ENCODE measurements around the gene DDA1. TPM values are rescaled to one million over a fixed set of nuclear protein-coding genes. Genes with fewer than 3 reads are reported as not detected.

The DDA1 gene
- total and polyA plus RNA-seq, 9 of the 15 experiments (the other 6 are each of a cell fraction or from before 2014, with no cell fraction given) = 1.4 to 83.8 (median 33.8) TPM

DNA sequence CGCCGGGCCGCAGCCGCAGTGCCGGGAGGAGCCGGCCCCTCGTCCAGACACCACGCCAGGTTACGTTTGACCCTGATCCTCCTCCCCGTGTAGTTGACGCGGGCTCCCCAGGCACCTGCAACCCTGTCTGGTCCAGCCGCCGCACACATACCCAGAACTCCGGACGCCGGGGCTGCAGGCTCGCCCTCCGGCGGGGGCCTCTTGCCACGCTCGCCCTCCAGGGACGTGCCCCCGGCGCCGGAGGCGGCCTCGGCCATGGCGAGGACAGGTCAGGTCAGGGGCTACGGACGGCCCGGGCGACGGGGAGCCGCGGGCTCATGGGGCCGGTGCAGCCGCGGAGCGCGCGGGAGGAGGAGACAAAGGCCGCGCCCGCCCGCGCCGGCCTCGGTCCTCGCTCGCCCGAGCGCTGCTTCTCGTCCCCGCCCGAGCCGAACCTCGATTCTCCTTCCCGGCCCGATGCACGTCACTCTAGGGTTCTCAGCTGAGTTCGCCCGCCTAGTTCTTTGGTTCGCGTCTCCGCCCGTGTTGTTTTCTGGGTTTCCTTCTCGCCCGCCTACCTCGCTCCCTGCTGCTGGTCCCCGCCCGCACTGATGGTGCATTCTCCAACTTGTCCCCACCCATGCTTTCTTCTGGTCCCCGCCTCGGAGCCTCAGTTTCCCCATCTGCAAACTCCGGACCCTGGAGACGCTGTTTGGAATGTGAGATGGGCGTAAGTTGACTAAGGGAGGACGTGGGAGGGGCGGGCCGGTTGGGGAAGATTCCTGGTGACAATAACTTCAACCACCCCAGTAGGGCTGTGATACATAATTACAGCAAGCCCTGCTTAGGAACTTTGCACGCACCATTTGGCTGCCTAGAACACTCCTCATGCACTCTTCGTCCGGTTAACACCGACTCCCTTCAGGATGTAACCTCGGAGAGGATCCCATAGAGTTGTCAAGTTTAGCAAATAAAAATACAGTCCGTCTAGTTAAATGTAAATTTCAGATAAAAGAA is 25.3 kb downstream of the DDA1 start, which contains the start of gene ANO8 (continued):
- TF ChIP-seq, protein P1, sequence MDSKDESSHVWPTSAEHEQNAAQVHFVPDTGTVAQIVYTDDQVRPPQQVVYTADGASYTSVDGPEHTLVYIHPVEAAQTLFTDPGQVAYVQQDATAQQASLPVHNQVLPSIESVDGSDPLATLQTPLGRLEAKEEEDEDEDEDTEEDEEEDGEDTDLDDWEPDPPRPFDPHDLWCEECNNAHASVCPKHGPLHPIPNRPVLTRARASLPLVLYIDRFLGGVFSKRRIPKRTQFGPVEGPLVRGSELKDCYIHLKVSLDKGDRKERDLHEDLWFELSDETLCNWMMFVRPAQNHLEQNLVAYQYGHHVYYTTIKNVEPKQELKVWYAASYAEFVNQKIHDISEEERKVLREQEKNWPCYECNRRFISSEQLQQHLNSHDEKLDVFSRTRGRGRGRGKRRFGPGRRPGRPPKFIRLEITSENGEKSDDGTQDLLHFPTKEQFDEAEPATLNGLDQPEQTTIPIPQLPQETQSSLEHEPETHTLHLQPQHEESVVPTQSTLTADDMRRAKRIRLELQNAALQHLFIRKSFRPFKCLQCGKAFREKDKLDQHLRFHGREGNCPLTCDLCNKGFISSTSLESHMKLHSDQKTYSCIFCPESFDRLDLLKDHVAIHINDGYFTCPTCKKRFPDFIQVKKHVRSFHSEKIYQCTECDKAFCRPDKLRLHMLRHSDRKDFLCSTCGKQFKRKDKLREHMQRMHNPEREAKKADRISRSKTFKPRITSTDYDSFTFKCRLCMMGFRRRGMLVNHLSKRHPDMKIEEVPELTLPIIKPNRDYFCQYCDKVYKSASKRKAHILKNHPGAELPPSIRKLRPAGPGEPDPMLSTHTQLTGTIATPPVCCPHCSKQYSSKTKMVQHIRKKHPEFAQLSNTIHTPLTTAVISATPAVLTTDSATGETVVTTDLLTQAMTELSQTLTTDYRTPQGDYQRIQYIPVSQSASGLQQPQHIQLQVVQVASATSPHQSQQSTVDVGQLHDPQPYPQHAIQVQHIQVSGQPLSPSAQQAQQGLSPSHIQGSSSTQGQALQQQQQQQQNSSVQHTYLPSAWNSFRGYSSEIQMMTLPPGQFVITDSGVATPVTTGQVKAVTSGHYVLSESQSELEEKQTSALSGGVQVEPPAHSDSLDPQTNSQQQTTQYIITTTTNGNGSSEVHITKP (IDR thresholded peaks at IDR 0.05; ENCODE audit: partially characterized antibody) = peak; percentile 82
- TF ChIP-seq E2F3 (CRISPR knock-in tag; IDR thresholded peaks at IDR 0.05) (peak; percentile 76; the same call in 1 of the 2 replicates), FOXA3 (CRISPR knock-in tag; conservative IDR thresholded peaks at IDR 0.05 in 1 of 2, IDR thresholded peaks at IDR 0.05 in 1 of 2) (peak in 1 of 2 experiments; percentile 11; a peak in 1 of 4 replicates), TAL1 (IDR thresholded peaks at IDR 0.05) (0 out of 2 replicates have a peak, but pooled peaks have one; percentile 12), NR4A1 (CRISPR knock-in tag; IDR thresholded peaks at IDR 0.05) (no peak), NR4A1 (tag; IDR thresholded peaks at IDR 0.05) (no peak), ATF1 (CRISPR knock-in tag; IDR thresholded peaks at IDR 0.05) (peak; percentile 36; the same call in 1 of the 2 replicates), ATF1 (tag; IDR thresholded peaks at IDR 0.05) (peak; percentile 95), NR2F6 (CRISPR knock-in tag; IDR thresholded peaks at IDR 0.05) (no peak), MTA1 (IDR thresholded peaks at IDR 0.05; ENCODE audit: borderline replicate concordance) (peak; percentile 93), TBL1XR1 (IDR thresholded peaks at IDR 0.05; ENCODE audit: low read length in 2 of 2) (peak in 1 of 2 experiments; percentile 71; a peak in 2 of 4 replicates), ZNF551 (CRISPR knock-in tag; IDR thresholded peaks at IDR 0.05) (no peak), PHF20 (IDR thresholded peaks at IDR 0.05; ENCODE audit: partially characterized antibody) (peak; percentile 66), ZNF124 (CRISPR knock-in tag; IDR thresholded peaks at IDR 0.05) (no peak), POLR2H (tag; IDR thresholded peaks at IDR 0.05; ENCODE audit: low read depth) (no peak), U2AF1 (optimal IDR thresholded peaks at IDR 0.05; ENCODE audit: low read depth, low read length) (peak; percentile 54)
- TF ChIP-seq, protein P2, sequence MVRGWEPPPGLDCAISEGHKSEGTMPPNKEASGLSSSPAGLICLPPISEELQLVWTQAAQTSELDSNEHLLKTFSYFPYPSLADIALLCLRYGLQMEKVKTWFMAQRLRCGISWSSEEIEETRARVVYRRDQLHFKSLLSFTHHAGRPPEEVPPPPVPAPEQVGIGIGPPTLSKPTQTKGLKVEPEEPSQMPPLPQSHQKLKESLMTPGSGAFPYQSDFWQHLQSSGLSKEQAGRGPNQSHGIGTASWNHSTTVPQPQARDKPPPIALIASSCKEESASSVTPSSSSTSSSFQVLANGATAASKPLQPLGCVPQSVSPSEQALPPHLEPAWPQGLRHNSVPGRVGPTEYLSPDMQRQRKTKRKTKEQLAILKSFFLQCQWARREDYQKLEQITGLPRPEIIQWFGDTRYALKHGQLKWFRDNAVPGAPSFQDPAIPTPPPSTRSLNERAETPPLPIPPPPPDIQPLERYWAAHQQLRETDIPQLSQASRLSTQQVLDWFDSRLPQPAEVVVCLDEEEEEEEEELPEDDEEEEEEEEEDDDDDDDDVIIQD (CRISPR knock-in tag; IDR thresholded peaks at IDR 0.05) = no peak
- TF ChIP-seq, protein P3, sequence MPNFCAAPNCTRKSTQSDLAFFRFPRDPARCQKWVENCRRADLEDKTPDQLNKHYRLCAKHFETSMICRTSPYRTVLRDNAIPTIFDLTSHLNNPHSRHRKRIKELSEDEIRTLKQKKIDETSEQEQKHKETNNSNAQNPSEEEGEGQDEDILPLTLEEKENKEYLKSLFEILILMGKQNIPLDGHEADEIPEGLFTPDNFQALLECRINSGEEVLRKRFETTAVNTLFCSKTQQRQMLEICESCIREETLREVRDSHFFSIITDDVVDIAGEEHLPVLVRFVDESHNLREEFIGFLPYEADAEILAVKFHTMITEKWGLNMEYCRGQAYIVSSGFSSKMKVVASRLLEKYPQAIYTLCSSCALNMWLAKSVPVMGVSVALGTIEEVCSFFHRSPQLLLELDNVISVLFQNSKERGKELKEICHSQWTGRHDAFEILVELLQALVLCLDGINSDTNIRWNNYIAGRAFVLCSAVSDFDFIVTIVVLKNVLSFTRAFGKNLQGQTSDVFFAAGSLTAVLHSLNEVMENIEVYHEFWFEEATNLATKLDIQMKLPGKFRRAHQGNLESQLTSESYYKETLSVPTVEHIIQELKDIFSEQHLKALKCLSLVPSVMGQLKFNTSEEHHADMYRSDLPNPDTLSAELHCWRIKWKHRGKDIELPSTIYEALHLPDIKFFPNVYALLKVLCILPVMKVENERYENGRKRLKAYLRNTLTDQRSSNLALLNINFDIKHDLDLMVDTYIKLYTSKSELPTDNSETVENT (CRISPR knock-in tag; IDR thresholded peaks at IDR 0.05) = peak; percentile 93

Measured in K562 (cell line).